Karpas-422 (cell line): ENCODE data around the gene FAM209B. TPM values are rescaled to one million over a fixed set of nuclear protein-coding genes. Genes with fewer than 3 reads are reported as not detected.

Experiments used
- DNase-seq: peaks from one replicate; pipeline ENCODE4 v3.0.0-alpha.2; 2015
- H2AFZ ChIP-seq: fragments of 200-600 bp; sonication (generic); 2 replicates; pipeline ENCODE4 v1.6.1; 2014; ENCODE audit warnings: antibody characterized with exemption, low read length, mixed read lengths
- H3K27ac ChIP-seq: fragments of 200-600 bp; sonication (generic); 2 replicates; pipeline ENCODE4 v1.5.1; 2014; ENCODE audit warnings: mild to moderate bottlenecking, low read length, moderate library complexity
- H3K27me3 ChIP-seq: fragments of 200-600 bp; sonication (generic); 2 replicates; pipeline ENCODE4 v1.6.1; 2014; ENCODE audit warnings: low read length, mixed read lengths
- H3K36me3 ChIP-seq: fragments of 200-600 bp; sonication (generic); 2 replicates; pipeline ENCODE4 v1.6.1; 2014; ENCODE audit warnings: low read length, mixed read lengths; ENCODE audit not compliant: insufficient read depth
- H3K4me1 ChIP-seq: fragments of 200-600 bp; sonication (generic); 2 replicates; pipeline ENCODE4 v1.6.1; 2014; ENCODE audit warnings: mild to moderate bottlenecking, low read length, mixed read lengths
- H3K4me2 ChIP-seq: fragments of 200-600 bp; sonication (generic); 2 replicates; pipeline ENCODE4 v1.6.1; 2014; ENCODE audit warnings: low read length, low read depth, mild to moderate bottlenecking; ENCODE audit not compliant: poor library complexity, severe bottlenecking
- H3K4me3 ChIP-seq: fragments of 200-600 bp; sonication (generic); 2 replicates; pipeline ENCODE4 v1.5.1; 2014; ENCODE audit warnings: mild to moderate bottlenecking, antibody characterized with exemption, low read length, mixed read lengths
- H3K79me2 ChIP-seq: fragments of 200-600 bp; sonication (generic); 2 replicates; pipeline ENCODE4 v1.6.1; 2014; ENCODE audit warnings: mild to moderate bottlenecking, low read length, mixed read lengths
- H3K9ac ChIP-seq: fragments of 200-600 bp; sonication (generic); 2 replicates; pipeline ENCODE4 v1.6.0; 2014; ENCODE audit warnings: low read length
- H3K9me2 ChIP-seq: fragments of 200-600 bp; sonication (generic), shearing (Covaris generic); replicated peaks from 2 replicates; pipeline ENCODE4 v1.6.0; 2014; ENCODE audit warnings: mild to moderate bottlenecking, low read length, moderate library complexity; ENCODE audit not compliant: insufficient read depth
- H3K9me3 ChIP-seq: fragments of 300-700, 200-600 bp; sonication (generic); 2 replicates; pipeline ENCODE4 v1.6.1; 2014; ENCODE audit warnings: low read length, mixed read lengths
- H4K20me1 ChIP-seq: fragments of 200-600 bp; sonication (generic); 2 replicates; pipeline ENCODE4 v1.6.1; 2014; ENCODE audit warnings: mild to moderate bottlenecking, antibody characterized with exemption, low read length, low read depth; ENCODE audit not compliant: insufficient read depth
- total RNA-seq: library from RNA; depleted of rRNA; stranded (reverse); fragments of >200 nt; shearing (Covaris generic); gene quantifications from 2 replicates; pipeline ENCODE4 v1.2.3, GENCODE V29; 2014; ENCODE audit warnings: low replicate concordance

Gene FAM209B
- total RNA-seq, 1 experiment from 2014 or later, result 0.60 TPM

DNA sequence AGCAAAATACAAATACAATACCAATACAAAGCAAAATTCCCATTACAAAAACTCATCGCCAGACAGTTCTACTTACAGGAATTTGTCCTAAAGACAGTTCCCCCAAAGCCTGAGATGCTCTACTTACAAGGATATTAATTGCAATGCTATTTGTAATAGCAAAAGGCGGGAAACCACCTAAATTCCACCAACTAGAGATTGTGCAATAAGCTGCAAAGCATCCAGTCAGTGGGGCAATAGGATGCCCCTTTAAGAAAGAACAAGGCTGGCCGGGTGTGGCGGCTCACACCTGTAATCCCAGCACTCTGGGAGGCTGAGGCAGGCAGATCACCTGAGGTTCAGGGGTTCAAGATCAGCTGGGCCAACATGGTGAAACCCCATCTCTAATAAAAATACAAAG, 39.1 kb downstream of the FAM209B start:
- H3K9me2 ChIP-seq, result no peaks in the 10 kb centered on the region
- no peak overlapping the region for H2AFZ ChIP-seq
- H3K4me1 ChIP-seq, result no peaks in the 10 kb centered on the region
- no peak overlapping the region for H3K9ac ChIP-seq
- H3K27ac ChIP-seq, result no peak overlapping the region
- H3K79me2 ChIP-seq, result no peaks in the 10 kb centered on the region
- H3K4me3 ChIP-seq, result no peak overlapping the region
- H4K20me1 ChIP-seq, result no peaks in the 10 kb centered on the region
- no peaks in the 10 kb centered on the region for H3K27me3 ChIP-seq
- H3K4me2 ChIP-seq, result no peak overlapping the region
- no peak for DNase-seq
- H3K36me3 ChIP-seq, result no peaks in the 10 kb centered on the region
- no peaks in the 10 kb centered on the region for H3K9me3 ChIP-seq

DNA sequence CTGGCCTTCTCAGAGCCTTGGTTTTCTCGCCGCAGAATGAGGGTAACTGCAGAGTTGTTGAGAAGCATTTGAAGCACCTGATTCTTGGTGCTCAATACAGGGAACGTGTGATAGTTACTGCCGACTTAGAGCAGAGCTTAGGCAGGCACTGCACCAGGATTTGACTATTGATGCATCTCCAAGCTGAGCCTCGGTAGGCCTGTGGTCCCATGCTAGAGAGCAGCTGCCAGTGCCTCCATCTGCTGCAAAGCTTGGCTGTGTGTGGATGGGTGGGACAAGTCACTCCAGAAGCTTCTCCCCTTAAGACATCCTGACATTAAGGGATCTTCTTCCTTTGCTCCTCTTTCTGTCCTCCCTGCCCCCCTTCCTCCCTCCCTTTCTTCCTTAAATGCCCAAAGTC, 40.9 kb downstream of the FAM209B start:
- Histone ChIP-seq H3K79me2 (no peaks in the 10 kb centered on the region), H3K36me3 (no peaks in the 10 kb centered on the region), H3K9me3 (no peaks in the 10 kb centered on the region), H3K4me1 (no peaks in the 10 kb centered on the region), H3K27ac (no peak overlapping the region), H3K9me2 (no peaks in the 10 kb centered on the region), H3K27me3 (no peaks in the 10 kb centered on the region), H4K20me1 (no peaks in the 10 kb centered on the region), H3K4me3 (no peak overlapping the region), H3K9ac (no peak overlapping the region), H2AFZ (no peak overlapping the region), H3K4me2 (no peak overlapping the region)
- no peak for DNase-seq

DNA sequence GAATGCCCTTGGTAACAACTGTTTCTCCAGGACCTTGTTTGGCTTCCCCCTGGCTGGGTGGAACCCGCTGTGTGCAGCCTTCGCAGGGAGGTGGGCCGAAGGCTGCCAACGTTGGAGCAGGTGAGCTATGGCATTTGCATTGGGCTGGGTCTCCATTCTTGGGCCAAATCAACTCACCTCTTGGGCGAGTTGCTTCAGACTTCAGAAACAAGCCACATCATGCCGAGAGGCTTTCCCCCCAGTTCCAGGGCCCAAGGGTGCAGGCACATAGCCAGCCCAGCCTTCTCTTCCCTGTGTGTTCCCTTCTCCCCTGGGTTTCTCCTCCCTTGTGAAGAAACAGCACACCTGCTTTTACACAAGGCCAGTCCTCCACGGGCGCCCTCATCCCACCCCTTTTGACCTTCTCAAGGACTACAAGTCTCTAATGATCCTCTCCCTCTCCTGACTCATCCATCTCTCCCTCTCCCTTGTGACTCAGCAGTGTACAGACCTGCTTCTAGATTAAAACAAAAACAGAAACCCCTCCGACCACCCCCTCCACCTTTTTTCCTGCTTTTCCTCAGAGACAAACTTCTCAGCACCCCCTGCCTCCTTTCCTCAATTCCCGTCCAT, 41.6 kb downstream of the FAM209B start:
- Histone ChIP-seq H3K27ac (no peak overlapping the region), H3K4me2 (no peak overlapping the region), H4K20me1 (no peaks in the 10 kb centered on the region), H3K4me1 (no peaks in the 10 kb centered on the region), H3K4me3 (no peak overlapping the region), H3K9me2 (no peaks in the 10 kb centered on the region), H3K36me3 (no peaks in the 10 kb centered on the region), H3K27me3 (no peaks in the 10 kb centered on the region), H2AFZ (no peak overlapping the region), H3K79me2 (no peaks in the 10 kb centered on the region), H3K9me3 (no peaks in the 10 kb centered on the region), H3K9ac (no peak overlapping the region)
- no peak for DNase-seq

DNA sequence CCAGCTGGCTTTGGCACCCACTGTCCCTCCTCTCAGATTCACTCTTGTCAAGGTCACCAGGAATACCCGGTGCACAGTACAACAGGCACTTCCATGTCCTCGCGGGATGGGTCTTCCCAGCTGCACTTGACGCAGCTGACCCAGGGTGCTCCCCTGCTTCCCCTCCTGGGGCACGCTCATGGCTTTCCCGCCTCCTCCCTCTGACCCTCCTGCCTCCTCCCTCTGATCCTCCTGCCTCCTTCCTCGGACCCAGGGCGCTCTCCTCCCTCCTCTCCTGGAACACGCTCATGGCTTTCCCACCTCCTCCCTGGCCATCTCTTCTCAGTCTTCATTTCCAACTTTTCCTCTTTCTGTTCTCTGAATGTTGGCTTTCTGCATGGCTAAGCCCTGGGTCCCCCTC, 42.1 kb downstream of the FAM209B start:
- no peaks in the 10 kb centered on the region for H3K9me3 ChIP-seq
- no peaks in the 10 kb centered on the region for H3K27me3 ChIP-seq
- no peak for DNase-seq
- H3K4me1 ChIP-seq, result no peaks in the 10 kb centered on the region
- no peak overlapping the region for H3K4me2 ChIP-seq
- H3K9ac ChIP-seq, result no peak overlapping the region
- no peak overlapping the region for H2AFZ ChIP-seq
- no peaks in the 10 kb centered on the region for H3K36me3 ChIP-seq
- no peaks in the 10 kb centered on the region for H4K20me1 ChIP-seq
- H3K4me3 ChIP-seq, result no peak overlapping the region
- H3K9me2 ChIP-seq, result no peaks in the 10 kb centered on the region
- H3K79me2 ChIP-seq, result no peaks in the 10 kb centered on the region
- no peak overlapping the region for H3K27ac ChIP-seq

DNA sequence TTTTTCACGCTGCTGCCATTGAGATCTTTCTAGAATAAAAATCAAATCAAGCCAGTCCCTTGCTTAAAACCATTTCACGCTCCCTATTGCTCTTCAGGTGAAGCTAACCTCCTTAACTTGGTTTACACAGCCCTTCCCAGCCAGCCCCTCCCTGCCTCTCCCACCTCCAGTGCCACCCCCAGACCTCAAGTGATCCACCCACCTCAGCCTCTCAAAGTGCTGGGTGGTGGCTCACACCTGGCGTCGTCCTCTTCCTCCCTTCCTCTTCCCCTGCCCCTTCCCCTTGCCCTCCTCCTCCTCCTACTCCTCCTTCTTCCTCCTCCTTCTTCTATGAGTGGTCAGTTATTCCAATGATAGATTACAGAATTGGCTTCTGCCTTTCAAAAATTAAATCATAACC, 42.9 kb downstream of the FAM209B start:
- Histone ChIP-seq H3K27ac (no peak overlapping the region), H3K79me2 (no peaks in the 10 kb centered on the region), H3K4me1 (no peaks in the 10 kb centered on the region), H2AFZ (no peak overlapping the region), H3K27me3 (no peaks in the 10 kb centered on the region), H3K9me2 (no peaks in the 10 kb centered on the region), H3K36me3 (no peaks in the 10 kb centered on the region), H4K20me1 (no peaks in the 10 kb centered on the region), H3K4me3 (no peak overlapping the region), H3K9ac (no peak overlapping the region), H3K9me3 (no peaks in the 10 kb centered on the region), H3K4me2 (no peak overlapping the region)
- DNase-seq, result no peak

DNA sequence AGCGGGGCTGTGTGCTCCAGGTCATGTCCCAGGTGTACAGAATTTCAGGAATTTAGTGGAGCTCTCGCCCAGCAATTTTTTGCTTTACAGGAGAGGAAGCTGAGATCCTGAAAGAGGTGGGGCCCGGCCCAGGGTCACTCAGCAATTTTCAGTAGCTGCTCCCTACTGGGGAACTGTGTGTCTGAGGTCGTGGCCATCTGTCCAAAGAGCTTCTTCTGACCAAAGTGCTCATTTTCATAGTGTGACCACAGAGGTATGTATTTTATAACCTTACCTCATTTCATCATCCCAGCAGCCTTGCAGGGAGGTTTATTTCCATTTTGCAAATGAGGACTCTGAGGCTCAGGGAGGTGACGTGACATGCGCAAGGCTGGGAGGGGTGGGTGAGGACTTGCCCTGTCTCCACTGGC, 46.3 kb downstream of the FAM209B start:
- H3K9me3 ChIP-seq, result no peaks in the 10 kb centered on the region

DNA sequence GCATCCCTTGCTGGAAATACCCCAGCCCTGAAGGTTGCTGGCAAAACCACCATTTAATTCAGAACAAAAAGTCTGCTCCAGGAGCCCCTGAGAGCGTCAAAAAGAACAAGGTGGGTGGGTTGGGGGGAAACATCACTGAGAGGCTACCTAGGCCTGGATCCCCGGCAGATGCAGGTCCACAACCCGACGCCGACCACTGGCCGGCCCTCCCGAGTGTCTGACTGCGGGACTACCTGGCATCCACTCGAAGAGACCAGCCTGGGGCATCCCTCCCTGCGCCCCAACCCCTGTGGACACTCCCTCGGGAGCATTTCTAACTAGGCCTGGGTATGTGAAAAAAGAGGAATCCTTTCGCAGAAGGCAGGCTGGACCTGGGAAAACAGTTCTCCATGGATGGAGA, 47.2 kb downstream of the FAM209B start:
- no peak for DNase-seq
- Histone ChIP-seq H3K27ac (no peak overlapping the region), H2AFZ (no peak overlapping the region), H3K36me3 (no peaks in the 10 kb centered on the region), H3K4me1 (no peaks in the 10 kb centered on the region), H3K9me2 (no peaks in the 10 kb centered on the region), H3K9ac (no peak overlapping the region), H4K20me1 (no peaks in the 10 kb centered on the region), H3K79me2 (no peaks in the 10 kb centered on the region), H3K9me3 (no peaks in the 10 kb centered on the region), H3K4me2 (no peak overlapping the region), H3K4me3 (no peak overlapping the region), H3K27me3 (no peaks in the 10 kb centered on the region)

More for the DNA sequence above, 46.3 kb downstream of the FAM209B start:
- Histone ChIP-seq H2AFZ (no peak overlapping the region), H3K36me3 (no peaks in the 10 kb centered on the region), H3K79me2 (no peaks in the 10 kb centered on the region), H3K4me2 (no peak overlapping the region), H3K4me3 (no peak overlapping the region), H4K20me1 (no peaks in the 10 kb centered on the region), H3K9me2 (no peaks in the 10 kb centered on the region), H3K27me3 (no peaks in the 10 kb centered on the region), H3K9ac (no peak overlapping the region), H3K4me1 (no peaks in the 10 kb centered on the region), H3K27ac (no peak overlapping the region)
- DNase-seq, result no peak

DNA sequence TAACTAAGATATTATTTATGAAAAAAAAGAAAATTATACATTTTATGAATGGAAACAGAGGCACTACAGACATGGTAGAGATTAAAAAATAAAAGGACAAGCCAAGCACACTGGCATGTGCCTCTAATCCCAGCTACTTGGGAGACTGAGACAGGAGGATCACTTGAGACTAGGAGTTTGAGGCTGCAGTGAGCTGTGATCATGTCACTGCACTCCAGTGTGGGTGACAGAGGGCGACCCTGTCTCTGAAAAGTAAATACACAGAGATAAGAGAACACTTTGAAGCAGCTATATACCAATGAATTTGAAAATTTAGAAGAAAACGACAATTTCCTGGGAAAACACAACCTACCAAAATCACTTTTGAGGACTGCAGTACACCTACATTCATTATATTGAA, 48.7 kb downstream of the FAM209B start:
- Histone ChIP-seq H3K4me3 (no peak overlapping the region), H3K27me3 (no peaks in the 10 kb centered on the region), H3K9me2 (no peaks in the 10 kb centered on the region), H3K9me3 (no peaks in the 10 kb centered on the region), H2AFZ (no peak overlapping the region), H4K20me1 (no peaks in the 10 kb centered on the region), H3K4me1 (no peaks in the 10 kb centered on the region), H3K36me3 (no peaks in the 10 kb centered on the region), H3K9ac (no peak overlapping the region), H3K27ac (no peak overlapping the region), H3K79me2 (no peaks in the 10 kb centered on the region), H3K4me2 (no peak overlapping the region)
- no peak for DNase-seq

DNA sequence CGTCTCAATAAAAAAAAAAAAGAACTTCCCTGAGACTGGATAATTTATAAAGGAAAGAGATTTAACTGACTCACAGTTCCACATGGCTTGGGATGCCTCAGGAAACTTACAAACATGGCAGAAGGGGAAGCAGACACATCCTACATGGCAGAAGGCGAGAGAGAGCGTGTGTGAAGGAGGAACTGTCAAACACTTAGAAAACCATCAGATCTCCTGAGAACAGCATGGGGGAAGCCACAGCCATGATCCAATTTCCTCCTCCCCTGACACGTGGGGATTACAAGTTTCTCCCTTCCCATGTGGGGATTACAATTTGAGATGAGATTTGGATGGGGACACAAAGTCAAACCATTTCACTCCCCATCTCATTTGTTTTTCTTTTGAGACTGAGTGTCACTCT, 49.5 kb downstream of the FAM209B start:
- no peaks in the 10 kb centered on the region for H4K20me1 ChIP-seq
- DNase-seq, result no peak
- no peaks in the 10 kb centered on the region for H3K36me3 ChIP-seq

More for the DNA sequence above, 49.5 kb downstream of the FAM209B start:
- no peaks in the 10 kb centered on the region for H3K79me2 ChIP-seq
- no peak overlapping the region for H3K4me3 ChIP-seq
- no peaks in the 10 kb centered on the region for H3K4me1 ChIP-seq
- H3K27me3 ChIP-seq, result no peaks in the 10 kb centered on the region
- no peaks in the 10 kb centered on the region for H3K9me3 ChIP-seq
- H3K27ac ChIP-seq, result no peak overlapping the region
- H3K4me2 ChIP-seq, result no peak overlapping the region
- no peak overlapping the region for H3K9ac ChIP-seq
- H2AFZ ChIP-seq, result no peak overlapping the region
- H3K9me2 ChIP-seq, result no peaks in the 10 kb centered on the region
